Trophoblast cell (in vitro differentiated cells and primary cell): ENCODE results near the gene CCT3.
"Not testable (repeated sequence)": the region's sequence is repeated elsewhere in the genome, so short reads cannot be mapped to it uniquely, and the experiment has no call there.

Source experiments
- DNase-seq, 2 donors: peaks; one replicate each; pipeline ENCODE4 v3.0.0-alpha.2; 2016
- H2AFZ ChIP-seq: 2 replicates; pipeline ENCODE4 v1.6.1; 2013; ENCODE audit warnings: low read length, moderate library complexity, mild to moderate bottlenecking; ENCODE audit not compliant: insufficient read depth, poor library complexity
- H2AK5ac ChIP-seq: 2 replicates; pipeline ENCODE4 v1.6.1; 2013; ENCODE audit warnings: mild to moderate bottlenecking, low read length
- H2BK120ac ChIP-seq: 2 replicates; pipeline ENCODE4 v1.6.1; 2013; ENCODE audit warnings: low read length, mild to moderate bottlenecking, moderate library complexity; ENCODE audit not compliant: insufficient read depth, poor library complexity
- H2BK12ac ChIP-seq: 2 replicates; pipeline ENCODE4 v1.6.1; 2013; ENCODE audit warnings: mild to moderate bottlenecking, low read length, moderate library complexity
- H2BK5ac ChIP-seq: 2 replicates; pipeline ENCODE4 v1.6.1; 2013; ENCODE audit warnings: low read length, low read depth, moderate library complexity, mild to moderate bottlenecking; ENCODE audit not compliant: poor library complexity
- H3K14ac ChIP-seq: 2 replicates; pipeline ENCODE4 v1.6.1; 2013; ENCODE audit warnings: mild to moderate bottlenecking, low read length
- H3K18ac ChIP-seq: 2 replicates; pipeline ENCODE4 v1.6.1; 2013; ENCODE audit warnings: mild to moderate bottlenecking, low read length
- H3K23ac ChIP-seq: 2 replicates; pipeline ENCODE4 v1.6.1; 2013; ENCODE audit warnings: low read length
- H3K27ac ChIP-seq: 2 replicates; pipeline ENCODE4 v1.5.1; 2013; ENCODE audit warnings: low read depth, mild to moderate bottlenecking, inconsistent platforms, low read length, moderate library complexity
- H3K27me3 ChIP-seq: 2 replicates; pipeline ENCODE4 v1.6.1; 2013; ENCODE audit warnings: inconsistent platforms, mild to moderate bottlenecking, low read length, moderate library complexity; ENCODE audit not compliant: insufficient read depth
- H3K36me3 ChIP-seq, 2 experiments: 1 replicate in 1 of 2; 2 replicates in 1 of 2; pipeline ENCODE4 v1.6.1; 2013; ENCODE audit warnings: low read length in 2 of 2, mild to moderate bottlenecking in 2 of 2, moderate library complexity in 1 of 2; ENCODE audit not compliant: insufficient read depth in 2 of 2, control insufficient read depth in 1 of 2
- H3K4ac ChIP-seq: 2 replicates; pipeline ENCODE4 v1.6.1; 2013; ENCODE audit warnings: low read depth, mild to moderate bottlenecking, low read length, moderate library complexity
- H3K4me1 ChIP-seq, 2 experiments: 1 replicate in 1 of 2; 2 replicates in 1 of 2; pipeline ENCODE4 v1.6.1; 2013; ENCODE audit warnings: low read length in 2 of 2, mild to moderate bottlenecking in 2 of 2, moderate library complexity in 1 of 2; ENCODE audit not compliant: insufficient read depth in 2 of 2, control insufficient read depth in 1 of 2
- H3K4me2 ChIP-seq: 2 replicates; pipeline ENCODE4 v1.6.1; 2013; ENCODE audit warnings: inconsistent platforms, mild to moderate bottlenecking, low read length, moderate library complexity
- H3K4me3 ChIP-seq: 2 replicates; pipeline ENCODE4 v1.5.1; 2013; ENCODE audit warnings: mild to moderate bottlenecking, low read depth, low read length, inconsistent platforms
- H3K79me1 ChIP-seq: one replicate; pipeline ENCODE4 v1.6.1; 2013; ENCODE audit warnings: low read length
- H3K79me2 ChIP-seq: 2 replicates; pipeline ENCODE4 v1.6.1; 2013; ENCODE audit warnings: low read length, mild to moderate bottlenecking; ENCODE audit not compliant: control insufficient read depth, insufficient read depth, poor library complexity
- H3K9ac ChIP-seq: 2 replicates; pipeline ENCODE4 v1.6.1; 2013; ENCODE audit warnings: mild to moderate bottlenecking, low read length
- H3K9me3 ChIP-seq: 2 replicates; pipeline ENCODE4 v1.6.1; 2013; ENCODE audit warnings: low read depth, mild to moderate bottlenecking, control low read depth, inconsistent platforms, low read length; ENCODE audit not compliant: insufficient read depth
- H4K12ac ChIP-seq: 2 replicates; pipeline ENCODE4 v1.6.1; 2013; ENCODE audit warnings: low read depth, mild to moderate bottlenecking, low read length, moderate library complexity
- H4K8ac ChIP-seq: 2 replicates; pipeline ENCODE4 v1.6.1; 2013; ENCODE audit warnings: low read depth, mild to moderate bottlenecking, low read length, moderate library complexity
- H4K91ac ChIP-seq: one replicate; pipeline ENCODE4 v1.6.1; 2013; ENCODE audit warnings: low read depth, mild to moderate bottlenecking, low read length, moderate library complexity
- WGBS: extraction: QIAGEN DNeasy Blood & Tissue Kit; methylation state at CpG from one replicate; pipeline ENCODE4 v1.1.7; 2013; ENCODE audit warnings: missing lambda C conversion rate; ENCODE audit not compliant: insufficient read length, insufficient coverage; ENCODE audit errors: extremely low coverage; 5-methylcytosine and 5-hydroxymethylcytosine counted together

CCT3 gene

GRCh38 chr1:156337888-156338179, 258 bp downstream of the CCT3 start:
- H3K36me3 ChIP-seq, result peaks cover 8 to 18% of the 10 kb centered on the region in 2 experiments
- H3K4me2 ChIP-seq, result peak overlapping the region; percentile 88
- H2AK5ac ChIP-seq, result no peak overlapping the region
- no peak overlapping the region for H3K23ac ChIP-seq
- H3K27ac ChIP-seq, result peak overlapping the region; percentile 59
- no peaks in the 10 kb centered on the region for H3K9me3 ChIP-seq
- WGBS, result no CpG with 5 or more reads among the region's 14 CpGs
- no peak overlapping the region for H2BK12ac ChIP-seq
- H3K79me2 ChIP-seq, result peaks cover 9% of the 10 kb centered on the region
- H3K4me1 ChIP-seq, result peaks cover 3 to 4% of the 10 kb centered on the region in 2 experiments
- peak overlapping the region; percentile 92 for H3K4me3 ChIP-seq
- peak overlapping the region; percentile 66 for H3K4ac ChIP-seq
- H3K9ac ChIP-seq, result peak overlapping the region; percentile 96
- peaks cover 5% of the 10 kb centered on the region for H3K79me1 ChIP-seq
- H3K18ac ChIP-seq, result peak overlapping the region; percentile 78
- H4K8ac ChIP-seq, result peak overlapping the region; percentile 91
- H3K14ac ChIP-seq, result peak overlapping the region; percentile 83
- peak overlapping the region; percentile 75 for H4K91ac ChIP-seq
- H2AFZ ChIP-seq, result peak overlapping the region; percentile 81
- H3K27me3 ChIP-seq, result no peaks in the 10 kb centered on the region
- no peak for DNase-seq
- H2BK5ac ChIP-seq, result no peak overlapping the region
- peak overlapping the region; percentile 54 for H2BK120ac ChIP-seq
- H4K12ac ChIP-seq, result peak overlapping the region; percentile 90

GRCh38 chr1:156337052-156337887, 822 bp downstream of the CCT3 start:
- H4K8ac ChIP-seq, result peak overlapping the region; percentile 91
- peaks cover 5% of the 10 kb centered on the region for H3K79me1 ChIP-seq
- no peak overlapping the region for H3K23ac ChIP-seq
- H3K9ac ChIP-seq, result peak overlapping the region; percentile 96
- peak overlapping the region; percentile 92 for H3K4me3 ChIP-seq
- H2BK12ac ChIP-seq, result no peak overlapping the region
- no peaks in the 10 kb centered on the region for H3K27me3 ChIP-seq
- peaks cover 3 to 4% of the 10 kb centered on the region in 2 experiments for H3K4me1 ChIP-seq
- WGBS, result no CpG with 5 or more reads among the region's 34 CpGs
- no peaks in the 10 kb centered on the region for H3K9me3 ChIP-seq
- H2AK5ac ChIP-seq, result no peak overlapping the region
- H3K36me3 ChIP-seq, result peaks cover 9 to 20% of the 10 kb centered on the region in 2 experiments
- DNase-seq, result peak in 1 of 2 donors; percentile 10
- peak overlapping the region; percentile 88 for H3K4me2 ChIP-seq
- no peak overlapping the region for H3K27ac ChIP-seq
- H3K79me2 ChIP-seq, result peaks cover 9% of the 10 kb centered on the region
- peak overlapping the region; percentile 75 for H4K91ac ChIP-seq
- peak overlapping the region; percentile 81 for H2AFZ ChIP-seq
- H2BK5ac ChIP-seq, result no peak overlapping the region
- peak overlapping the region; percentile 83 for H3K14ac ChIP-seq
- H4K12ac ChIP-seq, result peak overlapping the region; percentile 22
- H2BK120ac ChIP-seq, result peak overlapping the region; percentile 54
- H3K18ac ChIP-seq, result no peak overlapping the region
- peak overlapping the region; percentile 97 for H3K4ac ChIP-seq

GRCh38 chr1:156336242-156336641, 1.9 kb downstream of the CCT3 start:
- Histone ChIP-seq H3K9ac (no peak overlapping the region), H3K79me2 (peaks cover 9% of the 10 kb centered on the region), H4K91ac (no peak overlapping the region), H3K23ac (no peak overlapping the region), H3K4me2 (peak overlapping the region; percentile 88), H2BK12ac (no peak overlapping the region), H3K4ac (peak overlapping the region; percentile 3), H3K4me3 (no peak overlapping the region), H3K27ac (no peak overlapping the region), H2BK120ac (no peak overlapping the region), H4K8ac (no peak overlapping the region), H2BK5ac (no peak overlapping the region), H3K79me1 (peaks cover 5% of the 10 kb centered on the region), H3K36me3 (peaks cover 17 to 28% of the 10 kb centered on the region in 2 experiments), H3K14ac (no peak overlapping the region), H3K18ac (no peak overlapping the region), H3K4me1 (peaks cover 3 to 4% of the 10 kb centered on the region in 2 experiments), H3K27me3 (no peaks in the 10 kb centered on the region), H2AK5ac (no peak overlapping the region), H2AFZ (no peak overlapping the region), H3K9me3 (no peaks in the 10 kb centered on the region), H4K12ac (no peak overlapping the region)
- DNase-seq, result no peak
- no CpG with 5 or more reads among the region's 4 CpGs for WGBS

- not testable (repeated sequence) for H3K4me2 ChIP-seq, H2BK12ac ChIP-seq, H3K9me3 ChIP-seq, H2BK120ac ChIP-seq, H3K14ac ChIP-seq, H3K18ac ChIP-seq, H3K4me3 ChIP-seq, DNase-seq, H2AFZ ChIP-seq, H4K12ac ChIP-seq, H4K91ac ChIP-seq, H3K27me3 ChIP-seq, H3K4ac ChIP-seq, H3K9ac ChIP-seq, H3K23ac ChIP-seq, H3K79me2 ChIP-seq, H3K27ac ChIP-seq, H4K8ac ChIP-seq, H3K4me1 ChIP-seq, H3K79me1 ChIP-seq, H2BK5ac ChIP-seq, H2AK5ac ChIP-seq
- peaks cover 57% of the 10 kb centered on the region in 2 experiments for H3K36me3 ChIP-seq
- WGBS, result no CpG with 5 or more reads among the region's 9 CpGs
Measured at GRCh38 chr1:156323179-156323578, 14.9 kb downstream of the CCT3 start.
